ENCODE data around the gene TMED10. TPM values are rescaled to one million over a fixed set of nuclear protein-coding genes. Genes with fewer than 3 reads are reported as not detected.

The TMED10 gene
- polyA plus RNA-seq, 1 of the 3 experiments (the other 2 are of a cell fraction) = 168 TPM

DNA sequence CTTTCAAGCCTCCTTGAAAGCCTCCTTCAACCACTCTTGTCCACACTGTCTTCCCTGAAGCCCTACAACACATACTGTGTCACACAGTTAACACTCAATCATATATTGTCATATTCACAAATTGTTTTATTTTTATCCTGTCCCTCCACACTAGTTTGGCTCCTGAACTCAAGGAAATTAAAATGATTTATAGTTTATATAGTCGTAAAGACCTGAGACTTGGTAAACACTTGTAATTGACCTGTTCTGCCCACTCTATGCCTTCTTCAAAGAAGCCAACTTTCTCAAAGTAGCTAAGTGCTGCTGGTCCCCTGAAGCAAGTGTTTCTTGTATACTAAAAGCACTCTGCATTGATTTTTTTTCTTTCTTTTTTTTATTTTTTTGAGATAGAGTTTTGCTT lies 33.9 kb downstream of the TMED10 start (continued):
- no peak for TF ChIP-seq REST (IDR thresholded peaks at IDR 0.05; ENCODE audit: low read depth, low read length)
- TF ChIP-seq SMC3 (IDR thresholded peaks at IDR 0.05; ENCODE audit: low read depth, low read length) = no peak
- no peak for TF ChIP-seq FOXJ3 (CRISPR knock-in tag; IDR thresholded peaks at IDR 0.05)
- TF ChIP-seq TAF1 (IDR thresholded peaks at IDR 0.05; ENCODE audit: borderline replicate concordance, low read depth, low read length) = no peak

DNA sequence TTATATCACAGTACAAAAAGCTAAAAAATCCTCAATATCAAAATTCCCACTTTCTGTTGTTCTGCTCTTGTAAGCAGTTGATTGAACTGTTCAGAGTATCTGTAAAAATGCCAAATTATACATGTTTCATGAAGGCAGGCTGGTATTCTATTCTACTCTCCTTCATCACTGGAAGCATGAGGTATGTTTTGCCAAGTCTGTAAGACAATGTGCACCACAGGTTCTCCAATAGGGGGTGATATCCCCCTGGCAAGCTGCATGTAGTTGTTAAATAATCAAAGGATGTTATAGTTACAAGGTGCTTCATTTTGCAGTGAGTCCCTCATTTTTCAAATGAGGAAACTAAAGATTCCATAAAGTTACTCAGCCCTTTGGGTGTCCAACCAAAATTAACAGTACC lies 34.4 kb downstream of the TMED10 start:
- peaks cover 62% of the 10 kb centered on the region for H3K79me2 ChIP-seq (ENCODE audit: insufficient read depth)
- H3K4me3 ChIP-seq (ENCODE audit: low read depth in 2 of 2, low read length in 1 of 2) = no peak overlapping the region; a peak in 1 of 4 replicates
- no peaks in the 10 kb centered on the region for H3K27me3 ChIP-seq (ENCODE audit: insufficient read depth)
- H3K9ac ChIP-seq = no peak overlapping the region
- no peak for TF ChIP-seq FOSL2 (IDR thresholded peaks at IDR 0.05; ENCODE audit: borderline replicate concordance, low read depth)
- peak; percentile 62 for TF ChIP-seq RAD21 (IDR thresholded peaks at IDR 0.05; ENCODE audit: low read length)
- no peak for TF ChIP-seq SIN3A (IDR thresholded peaks at IDR 0.05; ENCODE audit: borderline replicate concordance, low read depth, low read length)
- TF ChIP-seq, protein P1, sequence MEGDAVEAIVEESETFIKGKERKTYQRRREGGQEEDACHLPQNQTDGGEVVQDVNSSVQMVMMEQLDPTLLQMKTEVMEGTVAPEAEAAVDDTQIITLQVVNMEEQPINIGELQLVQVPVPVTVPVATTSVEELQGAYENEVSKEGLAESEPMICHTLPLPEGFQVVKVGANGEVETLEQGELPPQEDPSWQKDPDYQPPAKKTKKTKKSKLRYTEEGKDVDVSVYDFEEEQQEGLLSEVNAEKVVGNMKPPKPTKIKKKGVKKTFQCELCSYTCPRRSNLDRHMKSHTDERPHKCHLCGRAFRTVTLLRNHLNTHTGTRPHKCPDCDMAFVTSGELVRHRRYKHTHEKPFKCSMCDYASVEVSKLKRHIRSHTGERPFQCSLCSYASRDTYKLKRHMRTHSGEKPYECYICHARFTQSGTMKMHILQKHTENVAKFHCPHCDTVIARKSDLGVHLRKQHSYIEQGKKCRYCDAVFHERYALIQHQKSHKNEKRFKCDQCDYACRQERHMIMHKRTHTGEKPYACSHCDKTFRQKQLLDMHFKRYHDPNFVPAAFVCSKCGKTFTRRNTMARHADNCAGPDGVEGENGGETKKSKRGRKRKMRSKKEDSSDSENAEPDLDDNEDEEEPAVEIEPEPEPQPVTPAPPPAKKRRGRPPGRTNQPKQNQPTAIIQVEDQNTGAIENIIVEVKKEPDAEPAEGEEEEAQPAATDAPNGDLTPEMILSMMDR (IDR thresholded peaks at IDR 0.05) = peak; percentile 62
- TF ChIP-seq MXI1 (IDR thresholded peaks at IDR 0.05; ENCODE audit: low read depth, low read length) = no peak
- H4K20me1 ChIP-seq (ENCODE audit: insufficient read depth) = peaks cover 12% of the 10 kb centered on the region; the same call in 1 of the 2 replicates
- H3K36me3 ChIP-seq (replicated peaks in 1 of 2; ENCODE audit: control insufficient read depth in 1 of 2, insufficient read depth in 2 of 2, low read length in 1 of 2) = peaks cover 14 to 30% of the 10 kb centered on the region in 2 experiments
- ChIA-PET POLR2A (no interaction called here), CTCF (interaction anchor here (0.8 to 11.9 kb wide), 5 partner anchors 14 to 160 kb away, joined by 3 to 92 read pairs (median 6); no protein-coding TSS in a partner anchor)
- H3F3A ChIP-seq (replicated peaks; ENCODE audit: insufficient read depth) = peaks cover 5% of the 10 kb centered on the region
- no peak overlapping the region for H2AFZ ChIP-seq (ENCODE audit: low read depth)
- peaks cover 0 to 6% of the 10 kb centered on the region in 2 experiments; a peak in 2 of 4 replicates for H3K4me1 ChIP-seq (ENCODE audit: control insufficient read depth in 1 of 2, insufficient read depth in 2 of 2, low read depth in 1 of 2, low read length in 1 of 2)
- no peak overlapping the region for H3K4me2 ChIP-seq
- peak; percentile 37 for DNase-seq
- H3K27ac ChIP-seq (ENCODE audit: low read depth in 2 of 2, low read length in 1 of 2) = no peak overlapping the region
- H3K9me2 ChIP-seq = no peaks in the 10 kb centered on the region
- H3K9me3 ChIP-seq = no peaks in the 10 kb centered on the region

DNA sequence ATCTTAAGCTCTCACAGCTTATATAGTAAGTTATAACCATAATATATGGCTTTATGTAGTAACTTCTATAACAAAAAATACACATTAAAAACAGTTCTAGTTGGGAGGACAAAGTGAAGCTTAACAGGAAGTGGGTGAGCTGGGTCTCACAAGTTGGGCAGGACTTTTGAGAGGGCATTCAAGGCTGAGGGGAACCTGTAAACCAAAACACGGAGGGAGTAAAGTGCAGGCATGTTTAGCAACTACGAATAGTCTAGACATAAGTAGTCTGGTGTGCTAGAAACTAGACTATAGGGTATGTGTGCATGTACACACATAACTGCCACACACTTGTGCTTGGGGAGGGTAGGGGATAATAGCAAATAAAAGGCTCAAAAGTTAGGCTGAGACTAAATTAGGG lies 35.4 kb downstream of the TMED10 start:
- peaks cover 6 to 27% of the 10 kb centered on the region in 2 experiments for H3K36me3 ChIP-seq (replicated peaks in 1 of 2; ENCODE audit: control insufficient read depth in 1 of 2, insufficient read depth in 2 of 2, low read length in 1 of 2)
- WGBS (ENCODE audit: low lambda C conversion rate) = 98% methylated on average over 2 of the region's 2 CpGs
- H2AFZ ChIP-seq (ENCODE audit: low read depth) = no peak overlapping the region
- H3F3A ChIP-seq (replicated peaks; ENCODE audit: insufficient read depth) = peaks cover 8% of the 10 kb centered on the region
- peaks cover 61% of the 10 kb centered on the region for H3K79me2 ChIP-seq (ENCODE audit: insufficient read depth)
- no peak for TF ChIP-seq NRF1 (IDR thresholded peaks at IDR 0.05; ENCODE audit: low read depth, low read length)
- no peak for TF ChIP-seq EZH2phosphoT487 (IDR thresholded peaks at IDR 0.05; ENCODE audit: borderline replicate concordance, low read depth)
- TF ChIP-seq, protein P2, sequence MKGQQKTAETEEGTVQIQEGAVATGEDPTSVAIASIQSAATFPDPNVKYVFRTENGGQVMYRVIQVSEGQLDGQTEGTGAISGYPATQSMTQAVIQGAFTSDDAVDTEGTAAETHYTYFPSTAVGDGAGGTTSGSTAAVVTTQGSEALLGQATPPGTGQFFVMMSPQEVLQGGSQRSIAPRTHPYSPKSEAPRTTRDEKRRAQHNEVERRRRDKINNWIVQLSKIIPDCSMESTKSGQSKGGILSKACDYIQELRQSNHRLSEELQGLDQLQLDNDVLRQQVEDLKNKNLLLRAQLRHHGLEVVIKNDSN (IDR thresholded peaks at IDR 0.05; ENCODE audit: borderline replicate concordance, low read depth) = no peak
- no peaks in the 10 kb centered on the region for H3K9me3 ChIP-seq
- H3K9me2 ChIP-seq = no peaks in the 10 kb centered on the region
- H3K4me3 ChIP-seq (ENCODE audit: low read depth in 2 of 2, low read length in 1 of 2) = no peak overlapping the region
- H3K4me2 ChIP-seq = no peak overlapping the region
- H3K9ac ChIP-seq = no peak overlapping the region
- peaks cover 12% of the 10 kb centered on the region; the same call in 1 of the 2 replicates for H4K20me1 ChIP-seq (ENCODE audit: insufficient read depth)
- DNase-seq = no peak
- CTCF ChIA-PET = interaction anchor here (1.0 to 11.9 kb wide), 4 partner anchors 13 to 348 kb away, joined by 3 to 92 read pairs (median 4); no protein-coding TSS in a partner anchor
- POLR2A ChIA-PET = no interaction called here
- peaks cover 0 to 6% of the 10 kb centered on the region in 2 experiments; a peak in 2 of 4 replicates for H3K4me1 ChIP-seq (ENCODE audit: control insufficient read depth in 1 of 2, insufficient read depth in 2 of 2, low read depth in 1 of 2, low read length in 1 of 2)
- H3K27me3 ChIP-seq (ENCODE audit: insufficient read depth) = no peaks in the 10 kb centered on the region
- H3K27ac ChIP-seq (ENCODE audit: low read depth in 2 of 2, low read length in 1 of 2) = no peak overlapping the region
